ENCODE data around the gene ACE. TPM values are rescaled to one million over a fixed set of nuclear protein-coding genes. Genes with fewer than 3 reads are reported as not detected.

The ACE gene
- total and polyA plus RNA-seq, 8 donors = 3.1 to 18.3 (median 6.4) TPM

DNA sequence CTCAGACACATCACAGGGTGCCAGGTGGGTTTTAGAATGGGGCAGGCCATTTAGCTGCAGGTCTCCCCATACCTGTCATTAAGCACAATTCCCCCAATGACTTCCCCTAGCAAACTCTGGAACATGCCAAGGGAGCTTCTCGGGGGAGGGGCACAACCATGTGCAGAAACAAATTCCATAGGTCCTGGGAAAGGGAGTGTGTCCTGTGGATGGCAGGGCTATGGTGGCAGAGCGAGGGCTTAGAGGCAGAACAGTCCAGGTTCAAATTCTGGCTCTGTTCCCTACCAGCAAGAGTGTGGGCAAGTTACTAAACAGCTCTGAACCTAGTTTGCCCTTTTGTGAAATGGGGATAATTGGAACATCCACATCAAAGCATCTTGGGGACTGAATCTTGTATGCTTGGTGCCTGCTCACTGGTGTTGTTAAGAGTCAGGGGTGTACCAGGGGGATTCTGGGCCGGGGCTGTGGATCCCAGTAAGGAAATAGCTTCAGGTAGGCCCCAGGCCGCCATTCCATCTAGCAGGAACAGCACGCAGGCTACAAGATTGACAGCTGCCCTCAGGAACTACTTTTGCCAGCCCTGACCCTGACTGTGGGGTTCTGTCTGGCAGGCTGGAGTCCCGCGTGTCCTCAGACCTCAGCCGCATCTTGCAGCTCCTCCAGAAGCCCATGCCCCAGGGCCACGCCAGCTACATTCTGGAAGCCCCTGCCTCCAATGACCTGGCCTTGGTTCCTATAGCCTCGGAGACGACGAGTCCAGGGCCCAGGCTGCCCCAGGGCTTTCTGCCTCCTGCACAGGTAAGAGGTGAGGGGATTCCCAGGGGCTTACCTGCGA lies 67.8 kb downstream of the ACE start:
- FAIRE-seq = no peak
- WGBS, 2 donors = 83 to 86% methylated on average over 13 of the region's 13 CpGs
- H3K27me3 ChIP-seq = no peaks in the 10 kb centered on the region
- no peaks in the 10 kb centered on the region for H3K36me3 ChIP-seq
- H3K4me1 ChIP-seq = no peaks in the 10 kb centered on the region
- peak in 2 of 6 donors; percentile 11 to 64 for DNase-seq
- no peak for ATAC-seq
- intact Hi-C loops (cut with DNase I) = no loop called here
- no peaks in the 10 kb centered on the region for H3K9me3 ChIP-seq
- TF ChIP-seq, protein P1, sequence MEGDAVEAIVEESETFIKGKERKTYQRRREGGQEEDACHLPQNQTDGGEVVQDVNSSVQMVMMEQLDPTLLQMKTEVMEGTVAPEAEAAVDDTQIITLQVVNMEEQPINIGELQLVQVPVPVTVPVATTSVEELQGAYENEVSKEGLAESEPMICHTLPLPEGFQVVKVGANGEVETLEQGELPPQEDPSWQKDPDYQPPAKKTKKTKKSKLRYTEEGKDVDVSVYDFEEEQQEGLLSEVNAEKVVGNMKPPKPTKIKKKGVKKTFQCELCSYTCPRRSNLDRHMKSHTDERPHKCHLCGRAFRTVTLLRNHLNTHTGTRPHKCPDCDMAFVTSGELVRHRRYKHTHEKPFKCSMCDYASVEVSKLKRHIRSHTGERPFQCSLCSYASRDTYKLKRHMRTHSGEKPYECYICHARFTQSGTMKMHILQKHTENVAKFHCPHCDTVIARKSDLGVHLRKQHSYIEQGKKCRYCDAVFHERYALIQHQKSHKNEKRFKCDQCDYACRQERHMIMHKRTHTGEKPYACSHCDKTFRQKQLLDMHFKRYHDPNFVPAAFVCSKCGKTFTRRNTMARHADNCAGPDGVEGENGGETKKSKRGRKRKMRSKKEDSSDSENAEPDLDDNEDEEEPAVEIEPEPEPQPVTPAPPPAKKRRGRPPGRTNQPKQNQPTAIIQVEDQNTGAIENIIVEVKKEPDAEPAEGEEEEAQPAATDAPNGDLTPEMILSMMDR (IDR thresholded peaks at IDR 0.05) = no peak
- H3K27ac ChIP-seq = no peak overlapping the region
- H3K4me3 ChIP-seq = no peak overlapping the region

DNA sequence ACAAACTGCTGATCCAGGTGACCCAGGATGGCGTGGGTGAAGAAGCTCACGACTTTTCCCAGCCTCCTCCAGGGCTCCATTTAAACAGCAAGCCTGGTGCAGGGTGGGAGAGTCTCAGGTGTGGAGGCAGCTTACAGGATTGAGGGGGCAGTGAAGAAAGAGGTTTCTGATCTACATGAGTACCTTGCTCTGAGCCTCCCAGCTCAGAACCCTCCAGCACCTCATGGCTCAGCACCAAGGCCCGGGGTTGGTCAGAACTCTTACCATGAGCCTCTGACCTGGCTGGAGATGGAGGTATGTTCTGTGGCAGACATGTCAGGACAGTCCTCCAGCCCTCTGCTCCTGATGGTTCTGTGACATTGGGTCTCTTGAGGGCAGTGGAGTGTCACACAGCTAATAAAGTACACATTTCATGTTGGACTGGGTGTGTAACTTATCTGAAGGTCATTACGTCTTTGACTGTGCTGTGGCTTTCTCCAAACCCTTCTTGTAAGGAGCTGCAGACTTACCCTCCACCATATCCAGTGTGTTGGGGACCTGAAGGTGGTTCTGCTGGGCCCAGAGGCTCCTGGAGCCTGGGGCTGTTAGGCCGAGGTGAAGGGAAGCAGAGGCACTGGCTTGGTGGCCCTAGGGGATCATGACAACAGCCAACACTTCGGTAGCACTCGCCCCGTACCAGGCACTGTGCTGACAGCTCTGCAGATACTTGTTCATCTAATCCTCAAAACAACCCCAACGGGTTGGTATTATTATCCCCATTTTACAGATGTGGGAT lies 69.6 kb downstream of the ACE start:
- intact Hi-C loops (cut with DNase I) = no loop called here
- Histone ChIP-seq H3K4me1 (no peaks in the 10 kb centered on the region), H3K4me3 (no peak overlapping the region), H3K36me3 (no peaks in the 10 kb centered on the region), H3K27me3 (no peaks in the 10 kb centered on the region), H3K9me3 (no peaks in the 10 kb centered on the region), H3K27ac (no peak overlapping the region)
- TF ChIP-seq, protein P1 (IDR thresholded peaks at IDR 0.05) = no peak
- no peak for FAIRE-seq
- peak in 1 of 6 donors; percentile 4 for DNase-seq
- 82 to 85% methylated on average over 9 of the region's 9 CpGs for WGBS, 2 donors
- ATAC-seq = no peak

DNA sequence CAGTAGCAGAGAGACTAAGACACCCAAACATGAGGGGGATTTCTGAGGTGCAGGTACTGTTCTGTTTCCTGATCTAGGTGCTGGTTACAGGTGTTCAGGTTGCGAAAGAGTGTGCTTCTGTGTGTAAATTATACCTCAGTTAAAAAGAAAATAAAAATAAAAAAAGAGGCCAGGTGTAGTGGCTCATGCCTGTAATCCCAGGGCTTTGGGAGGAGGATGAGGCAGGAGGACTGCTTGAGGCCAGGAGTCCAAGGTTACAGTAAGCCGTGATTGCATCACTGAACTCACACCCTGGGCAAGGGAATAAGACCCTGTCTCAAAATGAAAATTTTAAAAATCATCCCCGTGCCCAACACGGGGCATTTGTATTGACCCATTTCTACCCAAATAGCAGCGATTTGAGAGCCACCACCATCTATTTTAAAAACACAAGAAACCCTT lies 70.2 kb downstream of the ACE start:
- no peak for DNase-seq
- Histone ChIP-seq H3K36me3 (no peaks in the 10 kb centered on the region), H3K27me3 (no peaks in the 10 kb centered on the region), H3K27ac (no peak overlapping the region), H3K4me3 (no peak overlapping the region), H3K4me1 (peaks cover 0 to 2% (median 0%) of the 10 kb centered on the region in 3 donors), H3K9me3 (no peaks in the 10 kb centered on the region)
- WGBS, 2 donors = 55 to 65% methylated on average over 5 of the region's 5 CpGs
- no peak for ATAC-seq
- TF ChIP-seq, protein P1 (IDR thresholded peaks at IDR 0.05) = no peak
- FAIRE-seq = no peak
- intact Hi-C loops (cut with DNase I) = no loop called here

Other genes with a start within 250 kb of the ACE start
- gene CYB561, start 30.8 kb upstream of the ACE start, total RNA-seq = 10 to 100 TPM; 54.0 to 79.3 (median 69.0) TPM
- 10 to 100 TPM; 54.4 to 65.0 TPM for gene CYB561, start 30.8 kb upstream of the ACE start, polyA plus RNA-seq
- 1 to 10 TPM in 2 of 6 donors, under 1 TPM in 4; 0.35 to 1.3 (median 0.50) TPM for gene KCNH6, start 46.3 kb downstream of the ACE start, total RNA-seq
- gene KCNH6, start 46.3 kb downstream of the ACE start, polyA plus RNA-seq = 10 to 100 TPM in 1 of 2 donors, 1 to 10 TPM in 1; 2.5 to 12.5 TPM
- gene DCAF7, start 73.4 kb downstream of the ACE start, total RNA-seq = 10 to 100 TPM; 21.8 to 39.2 (median 25.6) TPM
- gene DCAF7, start 73.4 kb downstream of the ACE start, polyA plus RNA-seq = 10 to 100 TPM in 1 of 2 donors, 1 to 10 TPM in 1; 7.1 to 14.1 TPM
- gene TACO1, start 123.8 kb downstream of the ACE start, total RNA-seq = 10 to 100 TPM in 1 of 6 donors, 1 to 10 TPM in 5; 5.6 to 10.5 (median 7.6) TPM
- gene TACO1, start 123.8 kb downstream of the ACE start, polyA plus RNA-seq = 10 to 100 TPM in 1 of 2 donors, 1 to 10 TPM in 1; 9.5 to 11.6 TPM
- gene MAP3K3, start 145.4 kb downstream of the ACE start, total RNA-seq = 10 to 100 TPM in 3 of 6 donors, 1 to 10 TPM in 3; 8.4 to 21.9 (median 9.9) TPM
- 10 to 100 TPM; 13.4 to 16.9 TPM for gene MAP3K3, start 145.4 kb downstream of the ACE start, polyA plus RNA-seq
- gene LIMD2, start 223.1 kb downstream of the ACE start, total RNA-seq = 10 to 100 TPM in 1 of 6 donors, 1 to 10 TPM in 5; 1.4 to 15.9 (median 4.7) TPM
- 10 to 100 TPM; 10.9 to 16.6 TPM for gene LIMD2, start 223.1 kb downstream of the ACE start, polyA plus RNA-seq